ENCODE data around the gene PRKAR1B.

PRKAR1B gene

DNA sequence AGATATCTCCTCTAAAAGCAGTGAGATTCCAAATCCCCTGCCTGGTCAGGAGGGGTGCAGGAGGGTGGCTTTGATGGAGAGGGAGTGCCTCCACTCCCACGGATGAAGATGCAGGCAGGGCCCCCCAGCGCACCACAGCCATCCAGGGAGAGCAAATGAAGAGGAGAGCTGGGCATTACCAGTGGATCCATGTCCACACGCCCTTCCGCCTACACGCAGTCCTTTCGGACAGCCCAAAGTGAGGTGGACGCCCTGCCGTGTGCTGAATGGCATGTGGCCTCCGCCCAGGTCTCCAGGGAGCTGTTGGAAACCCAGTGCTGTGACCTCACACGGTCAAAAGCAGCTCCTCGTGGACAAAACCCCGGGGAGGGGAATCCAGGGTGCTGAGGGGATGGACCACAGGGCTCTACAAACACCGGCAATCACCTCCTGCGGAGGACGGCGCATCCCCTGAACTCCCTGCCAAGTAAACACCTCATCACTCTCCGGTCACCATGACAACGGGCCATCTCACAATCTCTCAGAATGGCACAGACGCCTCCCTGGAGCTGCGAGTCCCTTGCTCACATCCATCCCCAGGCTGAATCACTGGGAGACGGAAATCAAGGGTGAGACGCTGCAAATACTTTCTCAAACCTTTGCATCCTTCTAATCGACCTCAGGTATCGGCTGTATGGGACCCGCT, 35.6 kb downstream of the PRKAR1B start:
- Histone ChIP-seq H3K9me3 (replicated peaks in 1 of 2; ENCODE audit: control insufficient read depth in 2 of 2, insufficient read depth in 1 of 2, low read depth in 1 of 2, low read length in 2 of 2) (peaks cover 7 to 21% of the 10 kb centered on the region in 2 donors), H3K4me1 (ENCODE audit: control insufficient read depth in 2 of 2, insufficient read depth in 1 of 2, low read depth in 1 of 2, low read length in 2 of 2) (no peaks in the 10 kb centered on the region), H3K27me3 (ENCODE audit: control insufficient read depth in 3 of 3, insufficient read depth in 3 of 3, low read depth in 1 of 3, low read length in 3 of 3) (no peaks in the 10 kb centered on the region), H4K91ac (ENCODE audit: low read depth, low read length, poor library complexity) (no peak overlapping the region), H3K14ac (ENCODE audit: low read length) (no peak overlapping the region), H3K4ac (ENCODE audit: low read length) (no peak overlapping the region), H3K4me3 (ENCODE audit: low read length in 2 of 2) (peak overlapping the region in 1 of 2 donors; percentile 42), H2BK5ac (ENCODE audit: low read length) (no peak overlapping the region), H2BK120ac (ENCODE audit: low read depth, low read length) (no peak overlapping the region), H2BK12ac (ENCODE audit: low read length) (no peak overlapping the region), H3K27ac (replicated peaks; ENCODE audit: low read length) (no peak overlapping the region), H4K8ac (ENCODE audit: low read depth, low read length) (no peak overlapping the region), H3K23ac (ENCODE audit: low read depth, low read length, poor library complexity) (peak overlapping the region; percentile 27), H3K18ac (ENCODE audit: low read length) (no peak overlapping the region), H2BK15ac (ENCODE audit: low read length) (no peak overlapping the region), H3K36me3 (replicated peaks in 1 of 2; ENCODE audit: control insufficient read depth in 2 of 2, insufficient read depth in 2 of 2, low read length in 2 of 2) (peaks cover 0 to 6% of the 10 kb centered on the region in 2 donors), H3K9ac (ENCODE audit: low read depth, low read length, poor library complexity) (no peak overlapping the region), H3K79me1 (ENCODE audit: low read depth, low read length) (peaks cover 2% of the 10 kb centered on the region), H3K4me2 (ENCODE audit: insufficient read depth, low read length, poor library complexity, severe bottlenecking) (no peak overlapping the region), H2AFZ (ENCODE audit: low read length) (no peak overlapping the region), H2AK5ac (ENCODE audit: low read depth, low read length) (no peak overlapping the region)
- no CpG with 5 or more reads among the region's 25 CpGs for WGBS, 2 donors (ENCODE audit: extremely low coverage in 2 of 2, insufficient read length in 2 of 2, insufficient replicate concordance in 1 of 2)
- no peak for DNase-seq (ENCODE audit: low spot score)

DNA sequence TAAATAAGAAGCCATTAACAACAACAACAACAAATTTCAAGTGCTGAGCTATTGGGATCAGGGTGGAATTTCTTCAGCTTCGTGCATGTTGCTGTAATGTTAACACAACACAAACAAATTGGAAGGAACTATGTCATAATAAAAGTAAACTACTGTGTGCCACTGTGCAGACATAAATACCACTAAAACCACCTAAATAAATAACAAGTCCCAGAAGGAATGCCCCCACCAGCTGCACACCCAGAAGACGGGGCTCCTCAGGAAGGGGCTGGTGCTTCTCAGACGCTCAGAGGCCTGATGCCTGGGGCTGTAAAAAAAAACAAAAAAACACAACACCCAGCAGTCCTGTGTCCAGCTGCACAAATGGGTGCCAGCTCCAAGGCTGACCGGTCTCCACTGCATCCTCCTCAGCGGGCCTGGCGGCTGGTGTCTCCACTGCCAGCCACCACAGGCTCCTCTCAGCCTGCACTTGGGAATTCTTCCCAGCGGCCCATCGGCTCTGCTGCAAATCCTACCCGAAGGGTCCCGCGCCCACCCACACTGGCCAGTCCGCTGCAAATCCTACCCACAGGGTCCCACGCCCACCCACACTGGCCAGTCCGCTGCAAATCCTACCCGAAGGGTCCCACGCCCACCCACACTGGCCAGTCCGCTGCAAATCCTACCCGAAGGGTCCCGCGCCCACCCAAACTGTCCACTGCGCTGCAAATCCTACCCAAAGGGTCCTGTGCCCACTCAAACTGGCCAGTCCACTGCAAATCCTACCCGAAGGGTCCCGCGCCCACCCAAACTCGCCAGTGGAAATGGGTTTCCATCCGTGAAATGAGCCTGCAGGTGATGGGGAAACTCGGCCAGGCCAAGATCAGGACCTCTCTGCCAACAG, 36.4 kb downstream of the PRKAR1B start:
- Histone ChIP-seq H3K9me3 (replicated peaks in 1 of 2; ENCODE audit: control insufficient read depth in 2 of 2, insufficient read depth in 1 of 2, low read depth in 1 of 2, low read length in 2 of 2) (peaks cover 7 to 21% of the 10 kb centered on the region in 2 donors), H3K36me3 (replicated peaks in 1 of 2; ENCODE audit: control insufficient read depth in 2 of 2, insufficient read depth in 2 of 2, low read length in 2 of 2) (peaks cover 0 to 6% of the 10 kb centered on the region in 2 donors), H3K9ac (ENCODE audit: low read depth, low read length, poor library complexity) (no peak overlapping the region), H3K18ac (ENCODE audit: low read length) (no peak overlapping the region), H2BK12ac (ENCODE audit: low read length) (no peak overlapping the region), H3K4me1 (ENCODE audit: control insufficient read depth in 2 of 2, insufficient read depth in 1 of 2, low read depth in 1 of 2, low read length in 2 of 2) (no peaks in the 10 kb centered on the region), H3K4ac (ENCODE audit: low read length) (no peak overlapping the region), H3K14ac (ENCODE audit: low read length) (no peak overlapping the region), H2BK5ac (ENCODE audit: low read length) (no peak overlapping the region), H3K4me3 (ENCODE audit: low read length in 2 of 2) (peak overlapping the region in 1 of 2 donors; percentile 59), H2AFZ (ENCODE audit: low read length) (no peak overlapping the region), H2AK5ac (ENCODE audit: low read depth, low read length) (no peak overlapping the region), H3K79me1 (ENCODE audit: low read depth, low read length) (peaks cover 2% of the 10 kb centered on the region), H2BK15ac (ENCODE audit: low read length) (no peak overlapping the region), H3K23ac (ENCODE audit: low read depth, low read length, poor library complexity) (no peak overlapping the region), H3K4me2 (ENCODE audit: insufficient read depth, low read length, poor library complexity, severe bottlenecking) (no peak overlapping the region), H2BK120ac (ENCODE audit: low read depth, low read length) (no peak overlapping the region), H3K27ac (replicated peaks; ENCODE audit: low read length) (no peak overlapping the region), H4K91ac (ENCODE audit: low read depth, low read length, poor library complexity) (no peak overlapping the region), H3K27me3 (ENCODE audit: control insufficient read depth in 3 of 3, insufficient read depth in 3 of 3, low read depth in 1 of 3, low read length in 3 of 3) (no peaks in the 10 kb centered on the region), H4K8ac (ENCODE audit: low read depth, low read length) (no peak overlapping the region)
- no CpG with 5 or more reads among the region's 27 CpGs for WGBS, 2 donors (ENCODE audit: extremely low coverage in 2 of 2, insufficient read length in 2 of 2, insufficient replicate concordance in 1 of 2)
- no peak for DNase-seq (ENCODE audit: low spot score)

DNA sequence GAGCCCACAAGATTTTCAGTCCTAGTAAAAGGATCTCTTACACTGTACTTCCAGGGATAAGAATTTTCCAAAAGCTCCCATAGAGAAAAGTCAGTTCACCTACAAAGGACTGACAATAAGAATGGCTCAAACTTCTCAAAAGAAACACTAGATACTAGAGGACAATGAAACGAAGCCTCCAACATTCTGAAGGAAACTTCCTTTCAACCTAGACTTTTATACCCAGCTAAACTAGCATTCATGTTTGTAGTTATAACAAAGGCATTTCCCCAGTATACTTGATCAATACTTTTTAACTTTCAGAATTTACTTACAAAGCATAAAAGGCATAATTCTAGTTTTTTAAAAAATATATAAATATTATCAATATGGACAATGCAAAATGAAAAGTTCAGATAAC, 41.5 kb downstream of the PRKAR1B start:
- Histone ChIP-seq H3K4ac (ENCODE audit: low read length) (no peak overlapping the region), H2BK15ac (ENCODE audit: low read length) (no peak overlapping the region), H3K4me1 (ENCODE audit: control insufficient read depth in 2 of 2, insufficient read depth in 1 of 2, low read depth in 1 of 2, low read length in 2 of 2) (no peaks in the 10 kb centered on the region), H3K79me1 (ENCODE audit: low read depth, low read length) (peaks cover 5% of the 10 kb centered on the region), H2BK12ac (ENCODE audit: low read length) (no peak overlapping the region), H3K36me3 (replicated peaks in 1 of 2; ENCODE audit: control insufficient read depth in 2 of 2, insufficient read depth in 2 of 2, low read length in 2 of 2) (peaks cover 0 to 5% of the 10 kb centered on the region in 2 donors), H2BK120ac (ENCODE audit: low read depth, low read length) (no peak overlapping the region), H3K9ac (ENCODE audit: low read depth, low read length, poor library complexity) (no peak overlapping the region), H3K4me3 (ENCODE audit: low read length in 2 of 2) (no peak overlapping the region), H2AK5ac (ENCODE audit: low read depth, low read length) (no peak overlapping the region), H3K4me2 (ENCODE audit: insufficient read depth, low read length, poor library complexity, severe bottlenecking) (no peak overlapping the region), H3K9me3 (replicated peaks in 1 of 2; ENCODE audit: control insufficient read depth in 2 of 2, insufficient read depth in 1 of 2, low read depth in 1 of 2, low read length in 2 of 2) (peaks cover 11 to 23% of the 10 kb centered on the region in 2 donors), H3K14ac (ENCODE audit: low read length) (no peak overlapping the region), H3K18ac (ENCODE audit: low read length) (no peak overlapping the region), H4K91ac (ENCODE audit: low read depth, low read length, poor library complexity) (no peak overlapping the region), H3K23ac (ENCODE audit: low read depth, low read length, poor library complexity) (no peak overlapping the region), H2BK5ac (ENCODE audit: low read length) (no peak overlapping the region), H3K27ac (replicated peaks; ENCODE audit: low read length) (no peak overlapping the region), H4K8ac (ENCODE audit: low read depth, low read length) (no peak overlapping the region), H3K27me3 (ENCODE audit: control insufficient read depth in 3 of 3, insufficient read depth in 3 of 3, low read depth in 1 of 3, low read length in 3 of 3) (no peaks in the 10 kb centered on the region), H2AFZ (ENCODE audit: low read length) (no peak overlapping the region)
- DNase-seq (ENCODE audit: low spot score), result no peak
- no CpG with 5 or more reads among the region's 1 CpG for WGBS, 2 donors (ENCODE audit: extremely low coverage in 2 of 2, insufficient read length in 2 of 2, insufficient replicate concordance in 1 of 2)

GRCh38 chr7:684416-684815, 42.7 kb downstream of the PRKAR1B start:
- Histone ChIP-seq H3K23ac (ENCODE audit: low read depth, low read length, poor library complexity) (no peak overlapping the region), H2BK120ac (ENCODE audit: low read depth, low read length) (no peak overlapping the region), H3K27ac (replicated peaks; ENCODE audit: low read length) (no peak overlapping the region), H2BK15ac (ENCODE audit: low read length) (no peak overlapping the region), H2BK12ac (ENCODE audit: low read length) (no peak overlapping the region), H3K4me1 (ENCODE audit: control insufficient read depth in 2 of 2, insufficient read depth in 1 of 2, low read depth in 1 of 2, low read length in 2 of 2) (no peaks in the 10 kb centered on the region), H4K91ac (ENCODE audit: low read depth, low read length, poor library complexity) (no peak overlapping the region), H2AFZ (ENCODE audit: low read length) (no peak overlapping the region), H3K18ac (ENCODE audit: low read length) (no peak overlapping the region), H3K4me3 (ENCODE audit: low read length in 2 of 2) (no peak overlapping the region), H4K8ac (ENCODE audit: low read depth, low read length) (no peak overlapping the region), H3K4ac (ENCODE audit: low read length) (no peak overlapping the region), H2AK5ac (ENCODE audit: low read depth, low read length) (no peak overlapping the region), H3K9ac (ENCODE audit: low read depth, low read length, poor library complexity) (no peak overlapping the region), H3K14ac (ENCODE audit: low read length) (no peak overlapping the region), H2BK5ac (ENCODE audit: low read length) (no peak overlapping the region), H3K9me3 (replicated peaks in 1 of 2; ENCODE audit: control insufficient read depth in 2 of 2, insufficient read depth in 1 of 2, low read depth in 1 of 2, low read length in 2 of 2) (peaks cover 11 to 25% of the 10 kb centered on the region in 2 donors), H3K79me1 (ENCODE audit: low read depth, low read length) (peaks cover 5% of the 10 kb centered on the region), H3K36me3 (replicated peaks in 1 of 2; ENCODE audit: control insufficient read depth in 2 of 2, insufficient read depth in 2 of 2, low read length in 2 of 2) (peaks cover 0 to 9% of the 10 kb centered on the region in 2 donors), H3K27me3 (ENCODE audit: control insufficient read depth in 3 of 3, insufficient read depth in 3 of 3, low read depth in 1 of 3, low read length in 3 of 3) (no peaks in the 10 kb centered on the region), H3K4me2 (ENCODE audit: insufficient read depth, low read length, poor library complexity, severe bottlenecking) (no peak overlapping the region)
- WGBS, 2 donors (ENCODE audit: extremely low coverage in 2 of 2, insufficient read length in 2 of 2, insufficient replicate concordance in 1 of 2), result no CpG with 5 or more reads among the region's 9 CpGs
- no peak for DNase-seq (ENCODE audit: low spot score)

All from neuronal stem cell (in vitro differentiated cells).